HFFc6 (cell line): Measurements from ENCODE around the gene SMG7. TPM values are rescaled to one million over a fixed set of nuclear protein-coding genes. Genes with fewer than 3 reads are reported as not detected.

Experiments used
- DNase-seq: peaks from one replicate; pipeline ENCODE4 v3.0.0-alpha.2; 2018
- H3K27ac Mint-ChIP-seq: 2 replicates; pipeline ENCODE4 v1.8.0; 2020; ENCODE audit warnings: mild to moderate bottlenecking, mixed read lengths
- H3K27me3 Mint-ChIP-seq: 2 replicates; pipeline ENCODE4 v1.8.0; 2021; ENCODE audit warnings: mild to moderate bottlenecking, moderate library complexity, mixed read lengths; ENCODE audit not compliant: insufficient read depth
- H3K36me3 Mint-ChIP-seq: 2 replicates; pipeline ENCODE4 v1.8.0; 2021; ENCODE audit warnings: low read depth, mixed read lengths
- H3K4me1 Mint-ChIP-seq: 2 replicates; pipeline ENCODE4 v1.8.0; 2020; ENCODE audit warnings: low read depth, mixed read lengths
- H3K4me3 Mint-ChIP-seq: 2 replicates; pipeline ENCODE4 v1.8.0; 2020; ENCODE audit warnings: mild to moderate bottlenecking, moderate library complexity, mixed read lengths
- H3K9me3 Mint-ChIP-seq: 2 replicates; pipeline ENCODE4 v1.8.0; 2020; ENCODE audit warnings: mild to moderate bottlenecking, mixed read lengths
- CTCF ChIP-seq: fragments of 200-600 bp; sonication (generic); IDR thresholded peaks from 2 replicates; pipeline ENCODE4 v1.5.0; 2021; ENCODE audit warnings: antibody characterized with exemption, mild to moderate bottlenecking
- total RNA-seq, 6 experiments: library from RNA; stranded (reverse); fragmentation: NEBNext Ultra II Directional; extraction: Animal tissue kit (Norgen Biotek cat#: 25700); gene quantifications; 2 replicates in 1 of 6; 3 replicates in 5 of 6; pipeline ENCODE4 v1.2.3, GENCODE V29; 2021

SMG7 gene
- total RNA-seq, 6 experiments from 2014 or later, result 49.5 to 63.6 (median 55.5) TPM

- H3K27ac Mint-ChIP-seq, result no peak overlapping the region
- peaks cover 1% of the 10 kb centered on the region; the same call in 1 of the 2 replicates for H3K27me3 Mint-ChIP-seq
- no peak for TF ChIP-seq CTCF
- no peak overlapping the region for H3K4me3 Mint-ChIP-seq
- no peak for DNase-seq
- H3K4me1 Mint-ChIP-seq, result peaks cover 8% of the 10 kb centered on the region; the same call in 1 of the 2 replicates
- H3K36me3 Mint-ChIP-seq, result peaks cover 40% of the 10 kb centered on the region
- no peaks in the 10 kb centered on the region for H3K9me3 Mint-ChIP-seq
Observed at GRCh38 chr1:183552441-183552840, 80.1 kb downstream of the SMG7 start.

GRCh38 chr1:183552891-183553290 is 80.6 kb downstream of the SMG7 start:
- peaks cover 40% of the 10 kb centered on the region for H3K36me3 Mint-ChIP-seq
- H3K9me3 Mint-ChIP-seq, result no peaks in the 10 kb centered on the region
- TF ChIP-seq CTCF, result no peak
- no peak for DNase-seq
- H3K27me3 Mint-ChIP-seq, result peaks cover 1% of the 10 kb centered on the region; the same call in 1 of the 2 replicates
- peaks cover 8% of the 10 kb centered on the region; the same call in 1 of the 2 replicates for H3K4me1 Mint-ChIP-seq
- H3K27ac Mint-ChIP-seq, result no peak overlapping the region
- H3K4me3 Mint-ChIP-seq, result no peak overlapping the region

DNA sequence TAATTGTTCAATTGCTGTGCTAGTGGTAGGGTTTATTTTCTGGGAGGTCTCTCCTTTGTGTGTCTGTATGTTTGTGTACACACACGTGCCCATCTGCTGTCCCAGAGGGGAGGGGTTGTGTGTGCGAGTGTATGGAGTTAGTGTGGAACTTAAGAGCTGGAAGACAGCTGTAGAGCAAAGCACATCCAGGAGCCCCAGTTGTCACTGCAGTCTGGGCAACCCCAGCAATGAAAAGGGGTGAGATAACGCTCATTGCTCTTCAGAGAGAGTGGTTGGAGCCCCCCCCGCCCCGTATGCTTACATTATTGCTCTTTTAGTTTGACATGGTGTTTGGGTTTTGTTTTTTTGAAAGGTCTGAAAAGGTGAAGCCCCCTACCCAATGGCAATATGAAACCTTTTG is 81.0 kb downstream of the SMG7 start:
- Mint-ChIP-seq H3K4me1 (peaks cover 8% of the 10 kb centered on the region; the same call in 1 of the 2 replicates), H3K9me3 (no peaks in the 10 kb centered on the region), H3K27me3 (peaks cover 1% of the 10 kb centered on the region; the same call in 1 of the 2 replicates), H3K27ac (no peak overlapping the region), H3K36me3 (peaks cover 40% of the 10 kb centered on the region), H3K4me3 (no peak overlapping the region)
- DNase-seq, result no peak
- no peak for TF ChIP-seq CTCF

- Mint-ChIP-seq H3K9me3 (no peaks in the 10 kb centered on the region), H3K4me1 (peaks cover 8% of the 10 kb centered on the region; the same call in 1 of the 2 replicates), H3K36me3 (peaks cover 40% of the 10 kb centered on the region), H3K27ac (no peak overlapping the region), H3K4me3 (no peak overlapping the region), H3K27me3 (peaks cover 1% of the 10 kb centered on the region; the same call in 1 of the 2 replicates)
- DNase-seq, result no peak
- TF ChIP-seq CTCF, result no peak
Observed at GRCh38 chr1:183553764-183554163, 81.5 kb downstream of the SMG7 start.

- Mint-ChIP-seq H3K36me3 (peaks cover 40% of the 10 kb centered on the region), H3K9me3 (no peaks in the 10 kb centered on the region), H3K27ac (no peak overlapping the region), H3K4me1 (peaks cover 8% of the 10 kb centered on the region; the same call in 1 of the 2 replicates), H3K27me3 (peaks cover 1% of the 10 kb centered on the region; the same call in 1 of the 2 replicates), H3K4me3 (no peak overlapping the region)
- TF ChIP-seq CTCF, result no peak
- DNase-seq, result no peak
Observed at GRCh38 chr1:183554577-183554976, 82.3 kb downstream of the SMG7 start.

DNA sequence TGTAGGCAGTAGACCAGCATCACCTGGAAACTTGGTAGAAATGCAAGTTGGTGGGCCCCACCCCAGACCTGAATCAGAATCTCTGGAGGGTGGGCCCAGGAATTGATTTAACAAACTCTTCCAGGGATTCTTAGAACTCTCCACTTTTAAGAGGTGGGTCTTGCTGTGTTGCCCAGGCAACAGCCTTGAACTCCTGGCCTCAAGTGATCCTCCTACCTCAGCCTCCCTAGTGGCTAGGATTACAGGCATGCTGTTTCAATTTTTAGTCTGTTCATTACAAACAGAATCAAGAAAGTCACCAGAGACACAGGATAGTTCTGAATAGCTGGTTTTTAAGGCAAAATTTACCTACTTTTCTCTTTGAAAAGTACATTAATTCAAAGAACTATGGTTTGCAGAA is 86.8 kb downstream of the SMG7 start:
- Mint-ChIP-seq H3K9me3 (no peaks in the 10 kb centered on the region), H3K4me1 (no peaks in the 10 kb centered on the region), H3K27ac (no peak overlapping the region), H3K27me3 (peaks cover 5% of the 10 kb centered on the region), H3K4me3 (no peak overlapping the region), H3K36me3 (peaks cover 17% of the 10 kb centered on the region; the same call in 1 of the 2 replicates)
- no peak for TF ChIP-seq CTCF
- no peak for DNase-seq
